ENCODE measurements around the gene CCK. TPM values are rescaled to one million over a fixed set of nuclear protein-coding genes. Genes with fewer than 3 reads are reported as not detected.

Gene CCK
- polyA plus RNA-seq, 2 of the 4 experiments (the other 2 are of a cell fraction) = 0.16 to 0.36 TPM

DNA sequence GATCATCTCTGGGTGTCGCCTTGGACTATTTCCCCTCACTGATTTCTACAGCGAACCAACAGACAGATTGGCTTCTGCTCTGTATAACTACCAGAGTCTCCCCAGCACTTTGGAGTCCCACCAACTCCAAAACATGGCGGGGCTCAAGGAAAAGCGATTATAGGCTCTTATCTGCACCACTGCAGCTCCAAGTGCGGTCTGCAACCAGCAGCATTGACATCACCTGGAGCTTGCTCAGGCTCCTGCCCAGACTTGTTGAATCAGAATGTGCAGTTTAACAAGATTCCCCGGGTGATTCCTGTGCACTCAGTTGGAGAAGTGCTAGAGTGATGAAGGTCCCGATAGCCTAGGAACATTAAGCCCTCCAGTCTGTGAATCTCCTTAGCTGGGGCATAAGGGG lies 9.0 kb downstream of the CCK start:
- H3K27ac ChIP-seq = peak overlapping the region in 1 of 2 experiments; percentile 76; a peak in 3 of 6 replicates
- ATAC-seq (no peak), DNase-seq (ENCODE audit: low read depth in 1 of 2, low spot score in 1 of 2) (no peak), FAIRE-seq (no peak)
- H3K9me3 ChIP-seq = no peaks in the 10 kb centered on the region
- CTCF ChIA-PET = interaction anchor here (1.6 kb wide), 1 partner anchor 9 kb away, joined by 3 read pairs; no protein-coding TSS in a partner anchor
- peaks cover 21% of the 10 kb centered on the region for H3K4me1 ChIP-seq
- WGBS (ENCODE audit: missing lambda C conversion rate) = 81% methylated on average over 6 of the region's 7 CpGs
- POLR2A ChIA-PET = no interaction called here
- H3K4me2 ChIP-seq = no peak overlapping the region
- H3K4me3 ChIP-seq = no peak overlapping the region
- TF ChIP-seq ESRRA (IDR thresholded peaks at IDR 0.05; ENCODE audit: borderline replicate concordance, low read length) (no peak), FOSL2 (IDR thresholded peaks at IDR 0.05) (no peak), FOSL2 (CRISPR knock-in tag; IDR thresholded peaks at IDR 0.05) (no peak), HOXB13 (CRISPR knock-in tag; IDR thresholded peaks at IDR 0.05; ENCODE audit: low read depth) (no peak), EP300 (IDR thresholded peaks at IDR 0.05) (no peak), POLR2AphosphoS2 (conservative IDR thresholded peaks at IDR 0.05; ENCODE audit: low read length) (no peak), RFX5 (IDR thresholded peaks at IDR 0.05) (no peak), PHF8 (IDR thresholded peaks at IDR 0.05; ENCODE audit: borderline replicate concordance, low read depth) (no peak), ZSCAN20 (CRISPR knock-in tag; IDR thresholded peaks at IDR 0.05) (no peak), KDM5A (IDR thresholded peaks at IDR 0.05) (no peak), BHLHE40 (IDR thresholded peaks at IDR 0.05; ENCODE audit: low read depth, low read length) (no peak), JUNB (IDR thresholded peaks at IDR 0.05) (no peak), TFCP2L1 (CRISPR knock-in tag; IDR thresholded peaks at IDR 0.05) (no peak), MAFK (IDR thresholded peaks at IDR 0.05; ENCODE audit: partially characterized antibody) (no peak)
- TF ChIP-seq, protein P1, sequence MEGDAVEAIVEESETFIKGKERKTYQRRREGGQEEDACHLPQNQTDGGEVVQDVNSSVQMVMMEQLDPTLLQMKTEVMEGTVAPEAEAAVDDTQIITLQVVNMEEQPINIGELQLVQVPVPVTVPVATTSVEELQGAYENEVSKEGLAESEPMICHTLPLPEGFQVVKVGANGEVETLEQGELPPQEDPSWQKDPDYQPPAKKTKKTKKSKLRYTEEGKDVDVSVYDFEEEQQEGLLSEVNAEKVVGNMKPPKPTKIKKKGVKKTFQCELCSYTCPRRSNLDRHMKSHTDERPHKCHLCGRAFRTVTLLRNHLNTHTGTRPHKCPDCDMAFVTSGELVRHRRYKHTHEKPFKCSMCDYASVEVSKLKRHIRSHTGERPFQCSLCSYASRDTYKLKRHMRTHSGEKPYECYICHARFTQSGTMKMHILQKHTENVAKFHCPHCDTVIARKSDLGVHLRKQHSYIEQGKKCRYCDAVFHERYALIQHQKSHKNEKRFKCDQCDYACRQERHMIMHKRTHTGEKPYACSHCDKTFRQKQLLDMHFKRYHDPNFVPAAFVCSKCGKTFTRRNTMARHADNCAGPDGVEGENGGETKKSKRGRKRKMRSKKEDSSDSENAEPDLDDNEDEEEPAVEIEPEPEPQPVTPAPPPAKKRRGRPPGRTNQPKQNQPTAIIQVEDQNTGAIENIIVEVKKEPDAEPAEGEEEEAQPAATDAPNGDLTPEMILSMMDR (IDR thresholded peaks at IDR 0.05) = no peak
- TF ChIP-seq, protein P2, sequence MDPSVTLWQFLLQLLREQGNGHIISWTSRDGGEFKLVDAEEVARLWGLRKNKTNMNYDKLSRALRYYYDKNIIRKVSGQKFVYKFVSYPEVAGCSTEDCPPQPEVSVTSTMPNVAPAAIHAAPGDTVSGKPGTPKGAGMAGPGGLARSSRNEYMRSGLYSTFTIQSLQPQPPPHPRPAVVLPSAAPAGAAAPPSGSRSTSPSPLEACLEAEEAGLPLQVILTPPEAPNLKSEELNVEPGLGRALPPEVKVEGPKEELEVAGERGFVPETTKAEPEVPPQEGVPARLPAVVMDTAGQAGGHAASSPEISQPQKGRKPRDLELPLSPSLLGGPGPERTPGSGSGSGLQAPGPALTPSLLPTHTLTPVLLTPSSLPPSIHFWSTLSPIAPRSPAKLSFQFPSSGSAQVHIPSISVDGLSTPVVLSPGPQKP (IDR thresholded peaks at IDR 0.05; ENCODE audit: low read depth, low read length) = no peak
- TF ChIP-seq, protein P3, sequence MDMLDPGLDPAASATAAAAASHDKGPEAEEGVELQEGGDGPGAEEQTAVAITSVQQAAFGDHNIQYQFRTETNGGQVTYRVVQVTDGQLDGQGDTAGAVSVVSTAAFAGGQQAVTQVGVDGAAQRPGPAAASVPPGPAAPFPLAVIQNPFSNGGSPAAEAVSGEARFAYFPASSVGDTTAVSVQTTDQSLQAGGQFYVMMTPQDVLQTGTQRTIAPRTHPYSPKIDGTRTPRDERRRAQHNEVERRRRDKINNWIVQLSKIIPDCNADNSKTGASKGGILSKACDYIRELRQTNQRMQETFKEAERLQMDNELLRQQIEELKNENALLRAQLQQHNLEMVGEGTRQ (IDR thresholded peaks at IDR 0.05) = no peak

DNA sequence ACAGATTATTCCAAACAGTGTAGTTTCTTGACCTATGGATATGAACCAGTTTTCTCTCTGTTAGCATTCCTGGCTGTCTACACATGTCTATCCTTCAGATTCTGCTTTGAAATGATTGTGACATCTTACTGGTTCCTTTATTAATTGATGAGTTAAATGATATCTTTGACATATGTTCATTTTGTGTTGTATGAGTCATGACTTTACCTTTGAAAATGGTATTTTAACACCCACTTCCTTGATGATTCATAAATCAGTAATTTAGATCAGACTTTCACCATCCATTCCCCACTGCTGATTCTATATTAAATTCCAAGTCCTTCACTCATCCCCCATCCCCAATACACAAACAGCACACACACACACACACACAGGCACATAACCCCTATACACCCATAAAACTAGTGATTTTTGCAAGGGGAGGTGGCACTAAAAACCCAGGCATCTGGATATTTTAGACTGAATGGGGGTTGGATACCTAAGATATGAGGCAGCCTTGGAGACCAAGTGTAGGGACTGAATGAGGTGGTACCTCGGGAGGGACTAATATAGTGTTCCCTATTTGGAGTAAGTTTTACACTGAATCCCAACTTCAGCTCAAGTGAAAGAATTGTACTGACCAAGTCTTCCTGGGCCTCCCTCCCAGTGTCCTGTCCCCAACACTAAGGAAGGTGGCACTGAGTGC lies 9.7 kb downstream of the CCK start:
- Histone ChIP-seq H3K4me1 (peaks cover 18% of the 10 kb centered on the region), H3K9me3 (no peaks in the 10 kb centered on the region), H3K4me2 (peak overlapping the region; percentile 42), H3K27ac (peak overlapping the region in 1 of 2 experiments; percentile 76; a peak in 3 of 6 replicates), H3K4me3 (no peak overlapping the region)
- CTCF ChIA-PET = interaction anchor here (1.5 to 1.6 kb wide), 2 partner anchors 9 to 187 kb away, joined by 3 to 4 read pairs; no protein-coding TSS in a partner anchor
- DNase-seq (ENCODE audit: low read depth in 1 of 2, low spot score in 1 of 2) (peak; percentile 15 to 23), FAIRE-seq (no peak), ATAC-seq (peak in 1 of 2 experiments; percentile 41; a peak in 3 of 6 replicates)
- 50% methylated on average over 1 of the region's 1 CpG for WGBS (ENCODE audit: missing lambda C conversion rate)
- TF ChIP-seq JUNB (IDR thresholded peaks at IDR 0.05) = peak; percentile 68
- TF ChIP-seq, protein P4, sequence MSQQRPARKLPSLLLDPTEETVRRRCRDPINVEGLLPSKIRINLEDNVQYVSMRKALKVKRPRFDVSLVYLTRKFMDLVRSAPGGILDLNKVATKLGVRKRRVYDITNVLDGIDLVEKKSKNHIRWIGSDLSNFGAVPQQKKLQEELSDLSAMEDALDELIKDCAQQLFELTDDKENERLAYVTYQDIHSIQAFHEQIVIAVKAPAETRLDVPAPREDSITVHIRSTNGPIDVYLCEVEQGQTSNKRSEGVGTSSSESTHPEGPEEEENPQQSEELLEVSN (IDR thresholded peaks at IDR 0.05; ENCODE audit: borderline replicate concordance, low read depth) = no peak
- TF ChIP-seq, protein P5, sequence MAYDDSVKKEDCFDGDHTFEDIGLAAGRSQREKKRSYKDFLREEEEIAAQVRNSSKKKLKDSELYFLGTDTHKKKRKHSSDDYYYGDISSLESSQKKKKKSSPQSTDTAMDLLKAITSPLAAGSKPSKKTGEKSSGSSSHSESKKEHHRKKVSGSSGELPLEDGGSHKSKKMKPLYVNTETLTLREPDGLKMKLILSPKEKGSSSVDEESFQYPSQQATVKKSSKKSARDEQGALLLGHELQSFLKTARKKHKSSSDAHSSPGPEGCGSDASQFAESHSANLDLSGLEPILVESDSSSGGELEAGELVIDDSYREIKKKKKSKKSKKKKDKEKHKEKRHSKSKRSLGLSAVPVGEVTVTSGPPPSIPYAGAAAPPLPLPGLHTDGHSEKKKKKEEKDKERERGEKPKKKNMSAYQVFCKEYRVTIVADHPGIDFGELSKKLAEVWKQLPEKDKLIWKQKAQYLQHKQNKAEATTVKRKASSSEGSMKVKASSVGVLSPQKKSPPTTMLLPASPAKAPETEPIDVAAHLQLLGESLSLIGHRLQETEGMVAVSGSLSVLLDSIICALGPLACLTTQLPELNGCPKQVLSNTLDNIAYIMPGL (CRISPR knock-in tag; IDR thresholded peaks at IDR 0.05; ENCODE audit: borderline replicate concordance) = no peak
- TF ChIP-seq TFCP2L1 (CRISPR knock-in tag; IDR thresholded peaks at IDR 0.05) = no peak
- TF ChIP-seq RNF2 (IDR thresholded peaks at IDR 0.05; ENCODE audit: borderline replicate concordance, low read depth) = no peak
- peak; percentile 45; the same call in 1 of the 2 replicates for TF ChIP-seq FOSL2 (IDR thresholded peaks at IDR 0.05)
- peak; percentile 80 for TF ChIP-seq FOSL2 (CRISPR knock-in tag; IDR thresholded peaks at IDR 0.05)
- TF ChIP-seq GATA3 (IDR thresholded peaks at IDR 0.05; ENCODE audit: borderline replicate concordance) = peak; percentile 35; the same call in 1 of the 2 replicates
- POLR2A ChIA-PET = no interaction called here

Measured in A549 (cell line).